HL-60/S4 treated with phorbol 12-myristate 13-acetate at 8.2 ng/mL for 4 days and 3 days (cell line): ENCODE data around the gene ARHGAP1.

Experiments
- in situ Hi-C: fragments of 300-500 bp; cut with MboI; formaldehyde crosslinking; loops from 2 replicates; pipeline ENCODE4 v1.15.0; 2022; ENCODE audit warnings: low sequenced_read_pairs

ARHGAP1 gene

DNA sequence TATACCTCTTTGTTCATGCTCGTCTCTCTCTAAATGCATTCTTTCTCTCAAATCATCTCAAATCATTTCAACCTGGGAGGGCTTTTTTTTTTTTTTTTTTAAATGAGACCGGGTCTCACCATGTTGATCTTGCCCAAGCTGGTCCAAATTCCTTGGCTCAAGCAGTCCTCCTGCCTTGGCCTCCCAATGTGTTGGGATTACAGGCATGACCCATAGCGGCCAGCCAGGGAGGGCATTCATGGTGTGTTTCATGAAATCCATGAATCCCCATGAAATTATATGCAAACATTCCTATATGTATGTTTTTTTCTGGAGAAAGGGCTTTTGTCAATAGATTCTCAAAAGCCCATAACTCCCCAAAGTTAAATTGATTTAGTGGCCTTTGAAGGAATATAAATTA is 56.9 kb downstream of the ARHGAP1 start:
- in situ Hi-C loops: no loop called here

DNA sequence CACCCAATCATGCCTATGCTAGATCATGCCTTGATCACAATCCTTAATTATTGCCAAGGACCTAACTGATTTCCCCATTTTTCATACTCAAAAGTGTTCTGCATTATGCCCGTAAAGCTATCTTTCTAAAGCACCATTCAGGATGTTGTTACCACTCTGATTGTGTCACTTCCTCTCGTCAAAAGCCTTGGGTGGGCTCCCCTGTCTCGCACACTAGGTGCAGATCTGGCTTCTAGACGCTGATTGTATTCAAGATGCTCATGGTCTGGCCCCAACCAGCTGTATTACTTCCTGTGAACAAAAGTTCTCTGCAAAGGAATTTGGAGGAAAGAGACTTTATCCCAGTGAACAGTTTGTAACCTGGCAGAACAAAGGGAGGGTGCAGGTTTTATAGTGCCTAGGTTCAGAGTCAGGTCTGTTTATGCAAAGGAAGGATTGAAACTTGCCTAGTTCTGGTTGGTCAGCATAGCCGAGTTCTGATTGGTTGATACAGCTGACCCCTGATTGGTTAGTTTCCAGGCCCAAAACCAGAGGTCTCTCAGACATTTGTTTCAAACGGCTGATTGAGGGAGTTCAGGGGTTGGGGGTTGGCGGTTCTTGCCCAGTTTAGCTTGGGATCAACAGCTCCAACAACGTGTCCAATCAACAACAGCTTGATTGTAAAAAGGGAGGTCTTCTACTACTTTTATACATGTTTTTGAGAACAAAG is 57.6 kb downstream of the ARHGAP1 start:
- in situ Hi-C loops: no loop called here

DNA sequence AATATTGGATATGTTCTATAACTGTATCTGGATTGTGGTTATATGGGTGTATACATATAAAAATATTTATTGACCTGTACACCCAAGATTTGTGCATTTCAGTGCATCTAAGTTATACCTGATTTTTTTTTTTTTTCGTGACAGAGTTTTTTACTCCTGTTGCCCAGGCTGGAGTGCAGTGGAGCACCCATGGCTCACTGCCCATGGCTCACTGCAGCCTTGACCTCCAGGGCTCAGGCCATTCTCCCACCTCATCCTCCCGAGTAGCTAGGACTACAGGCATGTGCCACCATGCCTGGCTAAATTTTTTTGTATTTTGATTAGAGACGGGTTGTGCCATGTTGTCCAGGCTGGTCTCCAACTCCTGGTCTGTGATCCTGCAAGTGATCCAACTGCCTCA is 58.8 kb downstream of the ARHGAP1 start:
- in situ Hi-C loops: no loop called here

DNA sequence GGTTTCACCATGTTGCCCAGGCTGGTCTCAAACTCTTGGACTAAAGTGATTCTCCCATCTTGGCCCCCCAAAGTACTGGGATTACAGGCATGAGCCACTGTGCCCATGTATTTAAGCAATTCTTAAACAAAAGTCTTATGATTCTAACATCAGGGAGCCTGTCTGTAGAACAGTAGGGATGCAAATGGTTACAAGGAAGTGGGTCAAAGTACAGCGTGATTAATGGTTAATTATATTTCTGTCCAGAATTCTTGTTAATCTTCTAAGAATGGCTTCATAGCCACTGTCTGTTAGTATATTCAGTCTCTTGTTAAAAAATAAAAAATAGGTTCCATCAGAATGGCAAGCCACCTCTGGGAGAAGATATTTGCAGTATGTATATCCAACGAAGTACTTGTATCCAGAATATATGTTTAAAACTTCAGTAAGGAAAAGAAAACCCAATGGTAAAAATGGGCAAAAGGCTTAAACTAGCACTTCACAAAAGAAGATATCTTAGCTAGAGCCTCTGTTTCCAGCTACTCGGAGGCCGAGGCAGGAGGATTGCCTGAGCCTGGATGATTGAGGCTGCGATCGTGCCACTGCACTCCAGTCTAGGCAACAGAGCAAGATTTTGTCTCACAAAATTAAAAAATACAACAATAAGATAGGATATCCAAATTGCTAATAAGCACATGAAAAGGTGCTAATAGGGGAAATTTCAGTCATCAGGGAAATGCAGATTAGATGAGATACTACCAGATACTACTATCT is 60.2 kb downstream of the ARHGAP1 start:
- in situ Hi-C loops: no loop called here

DNA sequence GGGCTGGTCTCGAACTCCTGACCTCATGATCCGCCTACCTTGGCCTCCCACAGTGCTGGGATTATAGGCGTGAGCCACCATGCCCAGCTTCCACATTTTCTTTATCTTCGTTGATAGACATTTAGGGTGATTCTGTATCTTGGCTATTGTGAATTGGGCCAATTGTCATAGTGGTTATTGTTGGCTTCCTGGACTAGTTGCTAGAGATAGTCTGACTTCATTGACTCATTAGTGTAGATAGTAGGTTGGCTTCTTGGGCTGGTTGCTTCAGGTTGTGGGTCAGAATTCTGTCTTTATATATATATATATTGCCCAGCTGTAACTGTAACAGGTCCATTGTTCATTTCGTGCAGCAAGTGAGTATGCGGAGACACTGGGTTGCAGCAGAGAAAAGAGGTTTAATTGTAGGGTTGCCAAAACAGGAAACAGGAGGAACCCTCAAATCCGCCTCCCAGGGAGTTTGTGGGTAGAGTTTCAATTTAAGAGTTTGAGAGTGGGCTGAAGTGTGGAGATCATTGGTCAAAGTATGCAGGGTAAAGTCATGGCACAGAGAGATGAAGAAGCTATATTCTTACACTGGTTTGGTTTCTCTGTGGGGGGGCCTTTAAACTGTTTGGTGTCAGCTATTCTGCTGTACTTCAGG is 61.1 kb downstream of the ARHGAP1 start:
- in situ Hi-C loops: no loop called here

DNA sequence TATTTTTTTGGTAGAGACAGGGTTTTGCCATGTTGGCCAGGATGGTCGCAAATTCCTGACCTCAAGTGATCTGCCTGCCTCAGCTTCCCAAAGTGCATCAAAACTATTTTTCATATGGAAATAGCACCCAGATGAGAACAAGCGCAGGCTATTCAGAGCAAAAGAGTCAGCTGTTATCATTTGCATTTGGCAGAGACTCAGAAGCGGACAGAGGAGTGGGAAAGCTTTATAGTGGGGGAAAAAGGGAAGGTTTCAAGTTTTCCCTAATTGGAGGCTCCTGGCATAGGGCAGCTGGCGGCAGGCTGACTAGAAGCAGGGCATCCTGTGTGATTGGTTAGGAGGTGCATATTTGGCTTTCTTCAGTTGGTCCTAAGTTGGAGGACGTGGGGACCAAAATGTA is 62.9 kb downstream of the ARHGAP1 start:
- in situ Hi-C loops: no loop called here

DNA sequence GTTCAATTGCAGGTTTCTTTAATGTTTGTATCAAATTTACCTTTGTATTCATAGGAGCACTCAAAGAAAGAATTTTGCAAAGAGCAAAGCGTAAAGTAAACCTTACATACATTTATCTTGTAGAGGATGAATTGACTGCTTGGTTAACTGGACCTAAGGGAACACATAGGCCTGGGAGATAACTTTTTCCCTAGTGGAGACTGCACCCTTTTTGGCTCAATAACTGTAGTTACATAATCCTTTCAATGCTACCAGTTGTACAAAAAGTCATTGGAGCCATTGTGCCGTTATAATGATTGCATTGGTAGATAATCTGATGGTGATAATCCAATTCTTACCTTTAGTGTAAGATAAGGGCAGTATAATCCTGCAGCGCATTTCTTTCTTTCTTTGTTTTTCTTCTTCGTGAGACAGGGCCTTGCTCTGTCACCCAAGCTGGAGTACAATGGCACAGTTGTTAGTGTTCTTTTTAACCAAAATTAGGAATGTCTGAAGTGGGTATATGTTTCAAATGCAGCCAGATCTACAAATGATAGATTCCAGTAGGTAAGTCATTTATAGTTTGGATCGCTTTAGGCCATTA is 64.8 kb downstream of the ARHGAP1 start:
- in situ Hi-C loops: no loop called here

DNA sequence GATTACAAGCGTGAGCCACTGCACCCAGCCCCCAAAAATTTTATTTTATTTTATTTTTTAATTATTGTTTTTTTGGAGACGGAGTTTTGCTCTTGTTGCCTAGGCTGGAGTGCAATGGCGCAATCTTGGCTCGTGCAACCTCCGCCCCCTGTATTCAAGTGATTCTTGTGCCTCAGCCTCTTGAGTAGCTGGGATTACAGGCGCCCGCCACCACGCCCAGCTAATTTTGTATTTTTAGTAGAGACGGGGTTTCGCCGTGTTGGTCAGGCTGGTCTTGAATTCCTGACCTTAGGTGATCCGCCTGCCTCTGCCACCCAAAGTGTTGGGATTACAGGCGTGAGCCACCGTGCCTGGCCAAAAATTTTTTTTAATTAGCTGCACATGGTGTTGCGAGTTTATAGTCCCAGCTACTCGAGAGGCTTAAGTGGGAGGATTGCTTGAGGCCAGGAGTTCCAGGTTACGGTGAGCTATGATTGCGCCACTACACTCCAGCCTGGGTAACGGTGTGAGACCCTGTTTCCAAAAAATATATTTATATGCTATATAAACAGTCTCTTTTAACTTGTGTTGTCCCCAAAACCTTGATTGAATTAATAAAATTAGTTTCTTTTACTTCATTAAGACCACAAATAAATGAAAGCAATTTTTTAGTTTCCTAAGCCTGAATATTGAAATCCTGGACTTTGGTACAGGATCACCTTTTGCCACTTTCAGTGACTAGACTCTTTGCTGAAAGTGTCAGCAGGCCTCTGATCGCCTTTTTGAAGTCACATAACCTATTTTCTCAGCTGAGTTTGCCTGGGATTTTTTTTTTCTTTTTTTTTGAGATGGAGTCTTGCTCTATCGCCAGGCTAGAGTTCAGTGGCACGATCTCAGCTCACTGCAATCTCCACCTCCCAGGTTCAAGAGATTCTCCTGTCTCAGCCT is 66.9 kb downstream of the ARHGAP1 start:
- in situ Hi-C loops: no loop called here

DNA sequence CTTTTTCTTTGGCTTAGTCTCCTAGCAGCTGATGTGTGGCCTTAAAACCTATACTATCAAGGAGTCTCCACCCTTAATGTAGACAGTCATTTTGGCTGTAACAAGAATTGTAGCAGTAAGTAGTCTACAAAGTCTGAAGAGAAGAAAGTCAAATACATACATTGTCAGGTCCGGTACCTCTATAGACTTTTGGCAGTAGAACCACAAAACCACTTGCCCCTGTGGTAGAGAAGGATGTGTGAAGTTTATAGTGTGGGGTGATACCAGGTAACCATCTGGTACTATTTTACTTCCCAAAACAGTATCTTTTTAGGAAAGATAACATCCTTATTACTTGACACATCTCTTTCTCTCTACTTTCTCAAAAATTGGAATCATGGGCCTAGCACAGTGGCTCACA is 67.9 kb downstream of the ARHGAP1 start:
- in situ Hi-C loops: no loop called here

DNA sequence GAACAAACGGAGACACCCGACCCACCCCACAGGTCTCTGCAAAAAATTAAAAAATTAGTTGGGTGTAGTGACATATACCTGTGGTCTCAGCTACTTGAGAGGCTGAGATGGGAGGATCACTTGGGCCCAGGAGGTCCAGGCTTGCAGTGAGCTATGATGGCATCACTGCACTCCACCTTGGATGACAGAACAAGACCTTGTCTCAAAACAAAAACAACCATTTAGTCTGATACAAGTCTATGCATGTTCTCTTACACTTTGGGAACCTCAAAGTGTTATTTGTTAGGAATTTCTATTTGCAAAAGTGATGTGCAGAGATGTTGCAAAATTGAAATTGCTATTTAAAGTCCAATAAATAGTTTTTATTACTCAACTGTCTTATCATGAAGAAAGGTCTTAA is 68.7 kb downstream of the ARHGAP1 start:
- in situ Hi-C loops: no loop called here

DNA sequence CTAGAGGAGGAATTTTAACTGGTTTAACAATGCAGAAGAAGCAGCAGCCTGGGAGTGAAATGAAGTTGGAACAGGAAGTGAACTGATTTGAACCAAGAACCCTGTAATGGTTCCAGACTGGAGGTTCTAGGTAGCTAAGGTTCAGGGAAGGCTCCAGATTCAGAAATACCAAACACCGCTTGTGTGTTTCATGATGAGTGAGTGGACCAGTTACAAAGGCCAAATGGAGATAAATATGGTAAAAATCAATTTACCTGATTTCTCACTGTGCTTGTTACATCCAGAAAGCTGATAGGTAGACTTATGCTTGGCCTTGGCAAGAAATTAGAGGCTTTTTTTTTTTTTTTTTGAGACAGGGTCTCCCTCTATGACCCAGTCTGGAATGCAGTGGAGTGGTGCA is 70.2 kb downstream of the ARHGAP1 start:
- in situ Hi-C loops: no loop called here

DNA sequence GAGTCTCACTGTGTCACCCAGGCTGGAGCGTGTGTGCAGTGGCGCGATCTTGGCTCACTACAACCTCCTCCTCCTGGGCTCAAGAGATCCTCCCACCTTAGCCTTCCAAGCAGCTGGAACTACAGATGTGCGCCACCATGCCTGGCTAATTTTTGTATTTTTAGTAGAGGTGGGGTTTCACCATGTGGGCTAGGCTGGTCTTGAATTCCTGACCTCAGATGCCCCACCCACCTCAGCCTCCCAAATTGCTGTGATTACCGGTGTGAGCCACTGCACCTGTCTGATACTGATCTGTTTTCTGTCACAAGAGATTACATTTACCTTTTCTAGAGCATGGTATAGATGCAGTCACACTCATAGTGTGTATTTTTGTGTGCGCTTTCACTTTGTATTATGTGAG is 71.5 kb downstream of the ARHGAP1 start:
- in situ Hi-C loops: no loop called here
